IMR-90 (cell line): Measurements from ENCODE around the gene GLDC. TPM values are rescaled to one million over a fixed set of nuclear protein-coding genes. Genes with fewer than 3 reads are reported as not detected.

Experiments used
- ATAC-seq: fragments of 200-7000 bp; cut with Tn5 transposase; 2 replicates; pipeline ENCODE4 v1.9.1; 2020; ENCODE audit warnings: low read depth, mild to moderate bottlenecking, moderate library complexity
- BruUV-seq: library from RNA; stranded (reverse); fragments of 400-500 nt; replicated peaks from 2 replicates; lab custom pipeline; 2021; lab: Mats Ljungman, UMichigan
- CTCF ChIA-PET: fragments of 300-600 bp; formaldehyde crosslinking; extraction: SDS; loops from one replicate; lab custom pipeline; 2021; ENCODE audit warnings: antibody characterized with exemption; lab: Yijun Ruan, JAX
- POLR2A ChIA-PET: fragments of 300-600 bp; sonication (Branson Sonifier 250); formaldehyde crosslinking; loops from one replicate; lab custom pipeline; 2022; ENCODE audit warnings: antibody characterized with exemption; ENCODE audit not compliant: unreplicated experiment; lab: Charles Lee
- DNase-seq: peaks from one replicate; pipeline ENCODE4 v3.0.0; 2013
- H2AFZ ChIP-seq: replicated peaks from 2 replicates; pipeline ENCODE3; 2013; ENCODE audit warnings: low read length, mild to moderate bottlenecking; ENCODE audit not compliant: poor library complexity
- H2AK5ac ChIP-seq: 2 replicates; pipeline ENCODE4 v1.6.1; 2013; ENCODE audit warnings: low read depth, low read length, inconsistent platforms
- H2AK9ac ChIP-seq: replicated peaks from 2 replicates; pipeline ENCODE3; 2013; ENCODE audit warnings: mild to moderate bottlenecking, low read depth, low read length, moderate library complexity; ENCODE audit not compliant: poor library complexity
- H2BK120ac ChIP-seq: 2 replicates; pipeline ENCODE4 v1.6.1; 2013; ENCODE audit warnings: low read depth, low read length, inconsistent platforms
- H2BK15ac ChIP-seq: 3 replicates; pipeline ENCODE4 v1.6.1; 2013; ENCODE audit warnings: low read depth, low read length, inconsistent platforms
- H2BK20ac ChIP-seq: 2 replicates; pipeline ENCODE4 v1.6.1; 2013; ENCODE audit warnings: low read depth, mild to moderate bottlenecking, inconsistent platforms, low read length, moderate library complexity
- H2BK5ac ChIP-seq: 2 replicates; pipeline ENCODE4 v1.6.1; 2013; ENCODE audit warnings: mild to moderate bottlenecking, low read depth, low read length, inconsistent platforms; ENCODE audit not compliant: poor library complexity, severe bottlenecking
- H3K14ac ChIP-seq: replicated peaks from 2 replicates; pipeline ENCODE4 v1.6.1; 2013; ENCODE audit warnings: low read depth, low read length, inconsistent platforms
- H3K18ac ChIP-seq: 2 replicates; pipeline ENCODE4 v1.6.1; 2013; ENCODE audit warnings: low read depth, low read length, control low read depth
- H3K23ac ChIP-seq: 2 replicates; pipeline ENCODE4 v1.6.1; 2013; ENCODE audit warnings: low read depth, low read length, inconsistent platforms
- H3K27ac ChIP-seq: 2 replicates; pipeline ENCODE4 v1.5.1; 2013; ENCODE audit warnings: mild to moderate bottlenecking, control low read depth, low read length; ENCODE audit not compliant: insufficient read depth
- H3K27me3 ChIP-seq: 2 replicates; pipeline ENCODE4 v1.6.1; 2013; ENCODE audit warnings: low read length; ENCODE audit not compliant: control insufficient read depth, insufficient read depth
- H3K36me3 ChIP-seq: 2 replicates; pipeline ENCODE4 v1.6.1; 2013; ENCODE audit warnings: low read length, mixed read lengths; ENCODE audit not compliant: control insufficient read depth, insufficient read depth
- H3K4ac ChIP-seq: 2 replicates; pipeline ENCODE4 v1.6.1; 2013; ENCODE audit warnings: low read depth, low read length, inconsistent platforms
- H3K4me1 ChIP-seq: 2 replicates; pipeline ENCODE4 v1.6.1; 2013; ENCODE audit warnings: low read length, mixed read lengths; ENCODE audit not compliant: control insufficient read depth, insufficient read depth
- H3K4me2 ChIP-seq: 2 replicates; pipeline ENCODE4 v1.6.1; 2013; ENCODE audit warnings: low read depth, mild to moderate bottlenecking, control low read depth, low read length, moderate library complexity
- H3K4me3 ChIP-seq: 2 replicates; pipeline ENCODE4 v1.5.1; 2013; ENCODE audit warnings: low read depth, mild to moderate bottlenecking, control low read depth, low read length, moderate library complexity; ENCODE audit not compliant: insufficient read depth
- H3K56ac ChIP-seq: 2 replicates; pipeline ENCODE4 v1.6.1; 2013; ENCODE audit warnings: low read length, inconsistent platforms; ENCODE audit not compliant: insufficient read depth; ENCODE audit errors: extremely low read depth
- H3K79me1 ChIP-seq, 2 experiments: 2 replicates each; pipeline ENCODE4 v1.6.1; 2013; ENCODE audit warnings: low read length in 2 of 2, inconsistent platforms in 1 of 2, low read depth in 1 of 2
- H3K9ac ChIP-seq: 2 replicates; pipeline ENCODE4 v1.6.1; 2013; ENCODE audit warnings: low read depth, low read length, control low read depth
- H3K9me1 ChIP-seq: 2 replicates; pipeline ENCODE4 v1.6.1; 2013; ENCODE audit warnings: low read length, inconsistent platforms; ENCODE audit not compliant: insufficient read depth
- H3K9me3 ChIP-seq: 2 replicates; pipeline ENCODE4 v1.6.1; 2013; ENCODE audit warnings: low read length; ENCODE audit not compliant: control insufficient read depth, insufficient read depth
- H4K20me1 ChIP-seq: 2 replicates; pipeline ENCODE4 v1.6.1; 2013; ENCODE audit warnings: low read length, inconsistent platforms; ENCODE audit not compliant: insufficient read depth
- H4K5ac ChIP-seq: 2 replicates; pipeline ENCODE4 v1.6.1; 2013; ENCODE audit warnings: mild to moderate bottlenecking, low read depth, low read length, control low read depth
- H4K8ac ChIP-seq, 2 experiments: 2 replicates each; pipeline ENCODE4 v1.6.1; 2013; ENCODE audit warnings: low read depth in 2 of 2, low read length in 2 of 2, control low read depth in 1 of 2, inconsistent platforms in 1 of 2
- H4K91ac ChIP-seq: 2 replicates; pipeline ENCODE4 v1.6.1; 2013; ENCODE audit warnings: low read depth, low read length, inconsistent platforms; ENCODE audit not compliant: insufficient read depth
- MAZ ChIP-seq: IDR thresholded peaks from 2 replicates; pipeline ENCODE4 v1.6.1; 2012; ENCODE audit warnings: low read depth, mild to moderate bottlenecking, low read length, improper control_type of control experiment, moderate library complexity, borderline replicate concordance
- WGBS, 2 experiments: methylation state at CpG; one replicate each; pipeline versions ENCODE4 v1.1.5 to v1.1.7; 2013; ENCODE audit warnings: missing lambda C conversion rate in 2 of 2; ENCODE audit not compliant: insufficient read length in 1 of 2; ENCODE audit errors: extremely low coverage in 2 of 2; 5-methylcytosine and 5-hydroxymethylcytosine counted together
- dilution Hi-C: fragments of 300-500 bp; cut with HindIII; formaldehyde crosslinking; loops from one replicate; pipeline ENCODE4 v1.14.3; 2018; ENCODE audit warnings: low sequenced_read_pairs; ENCODE audit not compliant: unreplicated experiment
- in situ Hi-C: fragments of 300-500 bp; cut with MboI; formaldehyde crosslinking; loops from 3 replicates; pipeline ENCODE4 v1.14.3; 2019; ENCODE audit warnings: low sequenced_read_pairs, inconsistent platforms, mixed read lengths
- intact Hi-C: fragments of 100-400 bp; cut with micrococcal nuclease; formaldehyde crosslinking; loops from 2 replicates; pipeline ENCODE4 v1.10.0; 2022
- polyA plus RNA-seq, 3 experiments: library from polyadenylated mRNA; depleted of rRNA; stranded (reverse); fragments of >200 nt; gene quantifications; 2 replicates each; pipeline ENCODE4 v1.2.3, GENCODE V29; 2012; ENCODE audit warnings: low replicate concordance in 1 of 3
- total RNA-seq: library from RNA; depleted of rRNA; stranded (reverse); fragments of >200 nt; gene quantifications from 2 replicates; pipeline ENCODE4 v1.2.3, GENCODE V29; 2012

Gene GLDC
- total and polyA plus RNA-seq, 2 of the 4 experiments (the other 2 are of a cell fraction), result 0.36 to 0.50 TPM

GRCh38 chr9:6628704-6629103, 16.8 kb downstream of the GLDC start:
- peaks cover 9% of the 10 kb centered on the region for H3K27me3 ChIP-seq
- no peak overlapping the region for H2BK120ac ChIP-seq
- no peak overlapping the region for H3K23ac ChIP-seq
- no TSS peak for BruUV-seq
- DNase-seq, result no peak
- H3K9me1 ChIP-seq, result no peaks in the 10 kb centered on the region
- no peak overlapping the region for H3K4me2 ChIP-seq
- H4K20me1 ChIP-seq, result no peaks in the 10 kb centered on the region
- no peak for TF ChIP-seq MAZ
- H2AK5ac ChIP-seq, result no peak overlapping the region
- H3K27ac ChIP-seq, result no peak overlapping the region
- POLR2A ChIA-PET, result no interaction called here
- no peak overlapping the region for H3K4ac ChIP-seq
- dilution Hi-C loops, result no loop called here
- no peaks in the 10 kb centered on the region for H3K79me1 ChIP-seq
- no peaks in the 10 kb centered on the region for H3K9me3 ChIP-seq
- ATAC-seq, result peak; percentile 72
- H2BK5ac ChIP-seq, result no peak overlapping the region
- no peak overlapping the region for H2AK9ac ChIP-seq
- H3K4me3 ChIP-seq, result no peak overlapping the region
- CTCF ChIA-PET, result interaction anchor here (0.6 kb wide), 1 partner anchor 15 kb away, joined by 3 read pairs; no protein-coding TSS in a partner anchor
- intact Hi-C loops, result no loop called here
- no peaks in the 10 kb centered on the region; the same call in 1 of the 2 replicates for H3K4me1 ChIP-seq
- no peak overlapping the region for H3K56ac ChIP-seq
- no peak overlapping the region for H3K18ac ChIP-seq
- no peak overlapping the region for H3K14ac ChIP-seq
- no peak overlapping the region for H4K5ac ChIP-seq
- 50% methylated on average over 1 of the region's 2 CpGs; no CpG with 5 or more reads in 1 of the 2 experiments for WGBS, 2 experiments
- H4K8ac ChIP-seq, result no peak overlapping the region
- H2BK15ac ChIP-seq, result no peak overlapping the region
- in situ Hi-C loops, result no loop called here
- no peak overlapping the region for H2AFZ ChIP-seq
- H4K91ac ChIP-seq, result no peak overlapping the region
- H3K9ac ChIP-seq, result no peak overlapping the region
- H2BK20ac ChIP-seq, result no peak overlapping the region
- H3K36me3 ChIP-seq, result no peaks in the 10 kb centered on the region
